CD14-positive monocyte (primary cell): ENCODE data around the gene ARHGAP30. TPM values are rescaled to one million over a fixed set of nuclear protein-coding genes. Genes with fewer than 3 reads are reported as not detected.

Experiments
- DNase-seq, 3 donors: peaks; one replicate each; pipeline ENCODE4 v3.0.0-alpha.2; 2011 to 2022
- H2AFZ ChIP-seq: 2 replicates; pipeline ENCODE4 v1.6.0; 2012; ENCODE audit warnings: mild to moderate bottlenecking, low read depth, low read length, inconsistent platforms; ENCODE audit not compliant: insufficient read depth, poor library complexity, severe bottlenecking
- H3K27ac ChIP-seq, 2 donors: 1 replicate in 1 of 2; 2 replicates in 1 of 2; pipeline ENCODE4 v1.5.1; 2012 to 2013; ENCODE audit warnings: low read length in 2 of 2, control low read depth in 1 of 2, inconsistent platforms in 1 of 2, low read depth in 1 of 2, mild to moderate bottlenecking in 1 of 2
- H3K27me3 ChIP-seq, 2 donors: one replicate each; pipeline versions ENCODE4 v1.6.0 to v1.6.1; 2011 to 2013; ENCODE audit warnings: low read length in 2 of 2; ENCODE audit not compliant: control insufficient read depth in 2 of 2, insufficient read depth in 2 of 2
- H3K36me3 ChIP-seq, 2 donors: replicated peaks in 1 of 2; 1 replicate in 1 of 2; 2 replicates in 1 of 2; pipeline versions ENCODE4 v1.5.1 to v1.6.1; 2012 to 2013; ENCODE audit warnings: low read length in 2 of 2, control low read depth in 1 of 2, inconsistent platforms in 1 of 2, mild to moderate bottlenecking in 1 of 2; ENCODE audit not compliant: insufficient read depth in 2 of 2, control insufficient read depth in 1 of 2
- H3K4me1 ChIP-seq, 2 donors: 1 replicate in 1 of 2; 2 replicates in 1 of 2; pipeline versions ENCODE4 v1.5.1 to v1.6.1; 2012 to 2013; ENCODE audit warnings: low read length in 2 of 2, control low read depth in 1 of 2, inconsistent platforms in 1 of 2, mild to moderate bottlenecking in 1 of 2, moderate library complexity in 1 of 2; ENCODE audit not compliant: insufficient read depth in 2 of 2, control insufficient read depth in 1 of 2
- H3K4me2 ChIP-seq: replicated peaks from 2 replicates; pipeline ENCODE3; 2012; ENCODE audit warnings: low read length, moderate library complexity, mild to moderate bottlenecking; ENCODE audit not compliant: poor library complexity, severe bottlenecking; ENCODE audit errors: extremely low read depth
- H3K4me3 ChIP-seq, 3 experiments: fragments of 200-600 bp in 1 of 3; sonication (generic) in 1 of 3; replicated peaks in 1 of 3; 1 replicate in 2 of 3; 2 replicates in 1 of 3; pipeline ENCODE4 v1.5.1; 2011 to 2013; ENCODE audit warnings: low read length in 3 of 3, mild to moderate bottlenecking in 3 of 3, control low read depth in 2 of 3, low read depth in 2 of 3, inconsistent platforms in 1 of 3, moderate library complexity in 1 of 3
- H3K79me2 ChIP-seq: 2 replicates; pipeline ENCODE4 v1.6.0; 2012; ENCODE audit warnings: mild to moderate bottlenecking, control low read depth, inconsistent platforms, low read length, moderate library complexity; ENCODE audit not compliant: insufficient read depth
- H3K9ac ChIP-seq: 2 replicates; pipeline ENCODE4 v1.6.0; 2017; ENCODE audit warnings: low read length, mild to moderate bottlenecking; ENCODE audit not compliant: insufficient read depth, poor library complexity, severe bottlenecking
- H3K9me3 ChIP-seq, 2 donors: replicated peaks in 1 of 2; 1 replicate in 1 of 2; 2 replicates in 1 of 2; pipeline versions ENCODE4 v1.5.1 to v1.6.1; 2012 to 2013; ENCODE audit warnings: low read length in 2 of 2, control low read depth in 1 of 2; ENCODE audit not compliant: control insufficient read depth in 1 of 2, insufficient read depth in 1 of 2
- H4K20me1 ChIP-seq: 2 replicates; pipeline ENCODE4 v1.6.0; 2012; ENCODE audit warnings: mild to moderate bottlenecking, low read length, control low read depth, moderate library complexity; ENCODE audit not compliant: insufficient read depth
- H3K27ac Mint-ChIP-seq, 7 donors: one replicate each; pipeline ENCODE4 v1.8.0; 2020; ENCODE audit warnings: mild to moderate bottlenecking in 7 of 7, mixed read lengths in 7 of 7, moderate library complexity in 6 of 7, inconsistent platforms in 2 of 7
- H3K27me3 Mint-ChIP-seq, 3 donors: one replicate each; pipeline ENCODE4 v1.8.0; 2021 to 2022; ENCODE audit warnings: low read depth in 3 of 3, mild to moderate bottlenecking in 3 of 3, mixed read lengths in 3 of 3, moderate library complexity in 3 of 3, inconsistent platforms in 1 of 3
- H3K36me3 Mint-ChIP-seq, 2 donors: one replicate each; pipeline ENCODE4 v1.8.0; 2020; ENCODE audit warnings: mixed read lengths in 2 of 2, inconsistent platforms in 1 of 2, mild to moderate bottlenecking in 1 of 2
- H3K4me1 Mint-ChIP-seq: one replicate; pipeline ENCODE4 v1.8.0; 2020; ENCODE audit warnings: mild to moderate bottlenecking, mixed read lengths
- H3K4me3 Mint-ChIP-seq, 2 donors: one replicate each; pipeline ENCODE4 v1.8.0; 2020; ENCODE audit warnings: mild to moderate bottlenecking in 2 of 2, mixed read lengths in 2 of 2, moderate library complexity in 1 of 2
- H3K9me3 Mint-ChIP-seq, 7 donors: one replicate each; pipeline ENCODE4 v1.8.0; 2020 to 2022; ENCODE audit warnings: mixed read lengths in 7 of 7, mild to moderate bottlenecking in 6 of 7, moderate library complexity in 6 of 7, inconsistent platforms in 2 of 7
- CTCF ChIP-seq: fragments of 200-600 bp; IDR thresholded peaks from one replicate; pipeline ENCODE4 v1.8.0; 2022; ENCODE audit warnings: antibody characterized with exemption, mild to moderate bottlenecking
- WGBS: methylation state at CpG from one replicate; pipeline ENCODE4 v1.1.5; 2013; ENCODE audit warnings: missing lambda C conversion rate; ENCODE audit not compliant: insufficient coverage; 5-methylcytosine and 5-hydroxymethylcytosine counted together
- intact Hi-C, 2 donors: fragments of 100-400 bp; cut with micrococcal nuclease; formaldehyde crosslinking; loops; one replicate each; pipeline versions ENCODE4 v1.15.0 to v1.15.1; 2023
- polyA plus RNA-seq, 3 donors: library from polyadenylated mRNA; depleted of rRNA in 1 of 3; unstranded in 2 of 3; stranded (reverse) in 1 of 3; fragments of 300-500 nt in 2 of 3; fragments of >200 nt in 1 of 3; fragmentation: Illumina TruSeq in 2 of 3; gene quantifications; 1 replicate in 2 of 3; 2 replicates in 1 of 3; pipeline ENCODE4 v1.2.3, GENCODE V29; 2012 to 2021

The ARHGAP30 gene
- polyA plus RNA-seq, 3 donors: 101 to 140 (median 129) TPM

- Histone ChIP-seq H2AFZ (no peak overlapping the region), H3K9ac (no peak overlapping the region), H3K4me2 (no peak overlapping the region), H3K4me1 (peaks cover 15 to 17% of the 10 kb centered on the region in 2 donors), H3K9me3 (no peaks in the 10 kb centered on the region), H3K27ac (no peak overlapping the region), H4K20me1 (peaks cover 6% of the 10 kb centered on the region), H3K27me3 (no peaks in the 10 kb centered on the region), H3K4me3 (no peak overlapping the region), H3K79me2 (no peaks in the 10 kb centered on the region), H3K36me3 (peaks cover 0 to 9% of the 10 kb centered on the region in 2 donors)
- DNase-seq: no peak
- 100% methylated on average over 2 of the region's 3 CpGs for WGBS
- no peak overlapping the region for H3K4me3 Mint-ChIP-seq
- H3K9me3 Mint-ChIP-seq: peaks cover 0 to 2% (median 0%) of the 10 kb centered on the region in 7 donors
- peaks cover 0 to 15% of the 10 kb centered on the region in 2 donors for H3K36me3 Mint-ChIP-seq
- intact Hi-C loops: no loop called here
- TF ChIP-seq CTCF: no peak
- H3K27me3 Mint-ChIP-seq: peaks cover 0 to 2% (median 0%) of the 10 kb centered on the region in 3 donors
- H3K4me1 Mint-ChIP-seq: peaks cover 25% of the 10 kb centered on the region
- no peak overlapping the region for H3K27ac Mint-ChIP-seq
Measured at GRCh38 chr1:161033751-161034150, 35.9 kb downstream of the ARHGAP30 start.

- no peak overlapping the region for H3K4me3 Mint-ChIP-seq
- no peaks in the 10 kb centered on the region for H3K79me2 ChIP-seq
- peaks cover 0 to 2% (median 2%) of the 10 kb centered on the region in 3 donors for H3K27me3 Mint-ChIP-seq
- no peak overlapping the region for H3K4me3 ChIP-seq
- H3K9me3 ChIP-seq: no peaks in the 10 kb centered on the region
- peaks cover 0 to 3% of the 10 kb centered on the region in 2 donors for H3K36me3 ChIP-seq
- no CpG with 5 or more reads among the region's 1 CpG for WGBS
- peak overlapping the region; percentile 35 for H2AFZ ChIP-seq
- H3K27ac Mint-ChIP-seq: no peak overlapping the region
- intact Hi-C loops: no loop called here
- peaks cover 0 to 7% of the 10 kb centered on the region in 2 donors for H3K36me3 Mint-ChIP-seq
- peaks cover 16% of the 10 kb centered on the region for H3K4me1 Mint-ChIP-seq
- no peak overlapping the region for H3K9ac ChIP-seq
- peaks cover 4 to 6% of the 10 kb centered on the region in 2 donors for H3K4me1 ChIP-seq
- no peaks in the 10 kb centered on the region for H3K27me3 ChIP-seq
- peaks cover 0 to 4% (median 0%) of the 10 kb centered on the region in 7 donors for H3K9me3 Mint-ChIP-seq
- no peak for DNase-seq
- H4K20me1 ChIP-seq: no peaks in the 10 kb centered on the region
- no peak overlapping the region for H3K27ac ChIP-seq
- H3K4me2 ChIP-seq: no peak overlapping the region
- no peak for TF ChIP-seq CTCF
Measured at GRCh38 chr1:161032409-161032808, 37.3 kb downstream of the ARHGAP30 start.
